SHP77 (cell line): Measurements from ENCODE around the gene OAS1.
"Not testable (repeated sequence)": the region's sequence is repeated elsewhere in the genome, so short reads cannot be mapped to it uniquely, and the experiment has no call there.

ENCODE experiments used
- DNase-seq, 2 experiments: peaks; one replicate each; lab custom pipeline; 2025; lab: John Stamatoyannopoulos, UW

OAS1 gene

DNA sequence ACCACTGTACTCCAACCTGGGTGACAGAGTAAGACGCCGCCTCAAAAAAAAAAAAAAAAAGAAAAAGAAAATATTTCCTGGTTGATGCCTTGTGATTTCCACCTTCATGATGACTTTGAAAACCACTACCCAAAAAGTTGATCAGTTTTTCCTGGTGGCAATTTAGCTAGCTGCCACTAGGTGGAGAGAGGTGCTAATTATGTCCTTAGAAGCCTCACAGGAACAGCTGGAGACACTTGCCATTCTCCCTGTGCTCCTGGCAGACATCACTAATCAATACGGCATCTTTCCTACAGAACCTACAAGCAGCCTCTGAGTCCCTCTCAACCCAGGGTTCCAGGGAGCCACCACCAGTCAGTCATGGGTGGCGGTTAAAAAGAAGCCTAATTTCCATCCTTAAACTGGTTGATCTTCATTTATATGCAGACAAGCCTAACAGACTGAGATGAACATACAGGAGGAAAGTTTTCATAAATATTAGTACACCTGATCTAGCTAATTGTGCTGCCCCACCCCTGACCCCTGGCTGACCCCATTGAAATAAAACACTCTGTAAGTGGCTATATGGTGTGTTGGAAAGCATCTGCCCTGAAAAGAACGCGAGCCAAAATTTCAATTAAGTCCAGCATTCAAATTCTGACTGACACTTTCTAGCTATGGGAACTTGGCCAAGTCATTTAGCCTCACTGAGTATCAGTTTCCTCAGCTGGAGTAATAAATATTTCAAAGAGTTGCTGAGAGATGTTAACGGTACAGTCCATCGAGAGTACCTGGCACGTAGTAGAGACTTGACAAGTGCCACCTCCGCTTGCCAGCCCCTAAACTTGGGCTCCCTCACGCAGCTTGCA, 6.2 kb upstream of the OAS1 start:
- peak; percentile 68 to 69 for DNase-seq

- DNase-seq, result peak in 1 of 2 experiments; percentile 13
Observed at GRCh38 chr12:112901271-112901670, 5.5 kb upstream of the OAS1 start.

DNA sequence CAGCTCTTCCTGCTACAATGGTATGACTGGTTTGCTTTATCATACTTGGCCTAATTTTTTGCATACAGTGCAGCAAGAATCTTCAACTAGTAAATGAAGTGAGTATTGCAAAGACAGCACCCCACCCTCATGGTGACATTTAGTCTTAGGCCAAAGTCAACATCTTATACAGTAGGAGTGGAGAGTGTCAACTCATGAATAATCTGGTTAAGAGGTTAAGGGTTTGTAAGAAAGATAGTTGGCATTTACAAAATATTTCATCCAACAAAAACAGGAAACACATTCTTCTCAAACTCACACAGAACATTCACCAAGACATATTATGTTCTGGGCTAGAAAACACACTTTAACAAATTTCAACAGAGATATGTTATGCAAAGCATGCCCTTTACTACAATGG, 2.2 kb upstream of the OAS1 start:
- no peak for DNase-seq

GRCh38 chr12:112905451-112906089, 1.2 kb upstream of the OAS1 start:
- DNase-seq, result no peak

GRCh38 chr12:112907415-112908157, 824 bp downstream of the OAS1 start:
- DNase-seq, result no peak

DNA sequence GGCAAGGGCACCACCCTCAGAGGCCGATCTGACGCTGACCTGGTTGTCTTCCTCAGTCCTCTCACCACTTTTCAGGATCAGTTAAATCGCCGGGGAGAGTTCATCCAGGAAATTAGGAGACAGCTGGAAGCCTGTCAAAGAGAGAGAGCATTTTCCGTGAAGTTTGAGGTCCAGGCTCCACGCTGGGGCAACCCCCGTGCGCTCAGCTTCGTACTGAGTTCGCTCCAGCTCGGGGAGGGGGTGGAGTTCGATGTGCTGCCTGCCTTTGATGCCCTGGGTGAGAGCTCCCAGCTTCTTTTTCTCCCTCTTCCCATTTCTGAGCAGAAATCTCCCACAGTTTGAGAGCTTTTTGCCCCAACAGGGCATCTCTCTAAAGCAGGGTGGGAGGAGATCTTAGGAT, 1.8 kb downstream of the OAS1 start:
- DNase-seq, result no peak

DNA sequence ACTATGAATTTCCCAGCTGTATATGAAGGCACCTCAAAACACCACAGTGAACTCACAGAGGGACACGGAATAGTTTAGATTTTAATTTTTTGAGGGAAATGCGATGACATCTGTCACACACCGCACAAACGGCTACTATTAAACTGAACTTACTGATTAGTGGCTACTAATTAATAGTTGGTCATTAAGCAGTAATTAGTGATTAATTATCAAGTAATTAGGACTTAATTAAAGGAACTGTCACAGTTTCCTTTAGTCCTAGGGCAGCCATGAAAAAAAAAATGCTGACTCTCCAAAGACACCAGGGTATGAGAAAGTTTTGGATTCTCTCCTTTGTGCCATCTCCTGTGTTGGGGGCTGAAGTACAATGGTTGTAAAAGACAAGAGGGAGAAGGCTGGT, 2.9 kb downstream of the OAS1 start:
- no peak for DNase-seq

- DNase-seq, result no peak
Observed at GRCh38 chr12:112913038-112913688, 6.4 kb downstream of the OAS1 start.

DNA sequence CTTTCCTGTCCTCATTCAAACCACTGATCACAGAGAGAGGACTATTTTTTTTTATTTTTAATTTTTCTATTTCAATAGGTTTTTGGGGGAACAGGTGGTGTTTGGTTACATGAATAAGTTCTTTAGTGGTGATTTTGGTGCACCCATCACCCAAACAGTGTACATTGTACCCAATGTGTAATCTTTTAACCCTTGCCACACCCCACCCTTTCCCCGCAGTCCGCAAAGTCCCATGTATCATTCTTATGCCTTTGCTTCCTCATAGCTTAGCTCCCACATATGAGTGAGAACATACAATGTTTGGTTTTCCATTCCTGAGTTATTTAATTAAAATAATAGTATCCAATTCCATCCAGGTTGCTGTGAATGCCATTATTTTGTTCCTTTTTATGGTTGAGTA, 7.1 kb downstream of the OAS1 start:
- not testable (repeated sequence) for DNase-seq

DNA sequence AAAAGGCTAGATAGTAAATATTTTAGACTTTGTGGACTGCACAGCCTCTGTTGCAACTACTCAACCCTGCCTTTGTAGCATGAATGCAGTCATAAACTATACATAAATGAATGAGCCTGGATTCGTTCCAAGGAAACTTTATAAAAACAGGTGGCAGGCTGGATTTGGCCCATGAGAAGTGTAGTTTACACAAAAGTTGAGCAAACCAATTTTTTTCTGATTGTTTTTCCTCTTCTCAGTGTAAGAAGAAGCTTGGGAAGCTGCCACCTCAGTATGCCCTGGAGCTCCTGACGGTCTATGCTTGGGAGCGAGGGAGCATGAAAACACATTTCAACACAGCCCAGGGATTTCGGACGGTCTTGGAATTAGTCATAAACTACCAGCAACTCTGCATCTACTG, 9.5 kb downstream of the OAS1 start:
- no peak for DNase-seq

DNA sequence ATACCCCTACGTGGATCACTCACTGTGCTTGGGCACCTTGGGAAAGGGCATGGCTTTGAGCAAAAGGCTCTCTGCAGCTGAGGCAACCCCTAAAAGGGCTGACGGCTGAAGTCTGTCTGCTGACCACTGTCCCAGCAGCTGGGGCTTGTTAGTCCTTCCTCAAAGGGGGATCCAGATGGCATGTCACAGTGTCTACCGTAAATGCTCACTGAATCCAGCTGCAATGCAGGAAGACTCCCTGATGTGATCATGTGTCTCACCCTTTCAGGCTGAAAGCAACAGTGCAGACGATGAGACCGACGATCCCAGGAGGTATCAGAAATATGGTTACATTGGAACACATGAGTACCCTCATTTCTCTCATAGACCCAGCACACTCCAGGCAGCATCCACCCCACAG, 12.4 kb downstream of the OAS1 start:
- no peak for DNase-seq

DNA sequence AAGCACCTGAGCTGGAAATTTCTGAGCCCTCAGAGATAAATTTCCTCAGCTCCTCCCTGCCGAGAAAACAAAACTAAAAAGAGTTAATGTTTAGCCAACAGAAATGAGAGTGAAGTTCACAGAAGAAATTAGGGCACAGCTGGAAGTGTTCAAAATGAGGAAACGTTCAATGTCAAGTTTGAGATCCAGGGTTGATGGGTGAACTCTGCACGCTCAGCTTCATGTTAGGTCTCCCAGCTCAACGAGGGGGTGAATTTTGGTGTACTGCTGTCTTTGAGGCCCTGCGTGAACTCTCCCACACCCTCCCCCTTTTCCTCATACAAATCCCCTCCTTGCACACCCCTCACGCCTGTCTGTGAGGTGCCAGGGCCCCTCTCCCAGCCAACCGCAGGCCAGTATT, 18.2 kb downstream of the OAS1 start:
- no peak for DNase-seq

GRCh38 chr12:112926416-112927033, 19.8 kb downstream of the OAS1 start:
- not testable (repeated sequence) for DNase-seq

- DNase-seq, result no peak
Observed at GRCh38 chr12:112927475-112927874, 20.7 kb downstream of the OAS1 start.

DNA sequence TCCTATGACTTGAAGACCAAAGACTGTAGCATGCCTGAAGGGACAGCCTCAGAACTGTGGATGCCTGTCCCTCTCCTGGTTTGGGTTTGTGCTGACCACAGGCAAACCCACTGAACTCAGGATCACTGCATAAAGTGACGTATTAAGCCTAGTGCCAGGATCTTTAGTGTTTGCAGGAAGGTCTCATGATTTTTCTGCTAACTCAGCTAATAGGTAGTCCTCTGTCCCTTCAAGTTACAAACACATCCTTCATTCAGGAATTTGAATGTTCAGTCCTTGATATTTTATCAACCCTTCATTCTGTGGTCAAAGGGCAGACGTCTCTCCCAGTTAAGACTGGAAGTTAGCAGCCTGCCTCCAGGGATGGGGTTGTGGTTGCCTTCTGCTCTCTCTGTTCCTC, 21.2 kb downstream of the OAS1 start:
- DNase-seq, result no peak

GRCh38 chr12:112928978-112929377, 22.2 kb downstream of the OAS1 start:
- no peak for DNase-seq

DNA sequence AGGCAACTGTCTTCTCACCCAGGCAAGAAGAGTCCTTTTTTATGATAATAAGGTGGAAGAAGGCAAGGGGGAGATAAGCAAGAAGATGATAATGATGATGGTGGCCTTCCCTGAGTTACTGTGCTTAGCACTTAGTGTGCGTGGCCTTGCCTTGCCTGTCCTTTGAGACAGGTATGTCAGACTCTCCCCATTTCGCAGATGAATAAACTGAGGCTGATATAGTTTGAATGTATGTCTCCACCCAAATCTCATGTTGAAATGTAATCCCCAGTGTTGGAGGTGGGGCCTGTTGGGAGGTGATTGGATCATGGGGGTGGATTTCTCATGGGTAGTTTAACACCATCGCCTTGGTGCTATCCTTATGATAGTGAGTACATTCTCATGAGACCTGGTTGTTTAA, 23.0 kb downstream of the OAS1 start:
- DNase-seq, result no peak

DNA sequence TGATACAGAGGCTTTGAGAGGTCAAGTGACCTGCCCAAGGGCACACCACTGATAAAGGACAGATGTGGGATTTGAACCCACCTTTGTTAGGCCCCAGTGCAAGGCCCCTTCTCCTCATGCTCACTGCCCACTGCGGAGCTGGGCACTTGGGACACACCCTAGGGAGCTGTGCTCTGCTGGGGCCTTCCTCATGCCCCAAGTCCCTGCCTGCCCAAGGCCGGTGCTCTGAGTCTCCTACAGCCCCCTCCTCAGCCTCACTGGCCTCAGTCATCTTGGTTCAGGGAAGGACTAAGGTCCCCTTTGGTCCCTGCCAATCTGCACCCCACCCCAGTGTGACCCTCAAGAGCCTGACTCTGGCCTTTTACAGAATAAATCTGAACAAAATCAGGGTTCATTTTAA, 23.6 kb downstream of the OAS1 start:
- no peak for DNase-seq

DNA sequence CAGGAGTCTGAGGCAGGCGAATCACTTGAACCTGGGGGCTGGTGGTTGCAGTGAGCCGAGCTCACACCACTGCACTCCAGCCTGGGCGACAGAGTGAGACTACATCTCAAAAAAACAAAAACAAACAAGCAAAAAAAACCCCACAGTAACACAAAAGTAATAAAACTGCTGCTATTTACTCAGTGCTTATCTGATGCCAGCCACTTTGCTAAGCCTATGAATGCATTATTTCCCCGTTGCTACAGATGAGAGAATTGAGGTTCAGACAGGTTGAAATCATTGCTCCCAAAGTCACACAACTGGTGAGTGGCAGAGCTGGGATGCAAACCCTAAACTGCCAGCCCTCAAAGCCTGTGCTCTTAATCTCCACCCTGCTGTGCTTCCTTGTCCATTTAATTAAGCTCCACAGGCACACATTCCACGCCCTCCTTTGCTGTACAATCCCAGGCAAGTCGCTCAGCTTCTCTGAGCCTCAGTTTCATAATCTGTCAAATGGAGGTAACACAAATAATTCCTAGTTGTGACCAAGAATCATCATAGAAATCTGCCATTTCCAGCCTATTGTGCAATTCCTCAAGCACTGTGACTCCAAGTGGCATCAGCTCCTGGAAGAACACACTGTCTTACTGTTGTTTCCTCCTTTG, 25.8 kb downstream of the OAS1 start:
- DNase-seq, result no peak

- no peak for DNase-seq
Observed at GRCh38 chr12:112933129-112933505, 26.4 kb downstream of the OAS1 start.

DNA sequence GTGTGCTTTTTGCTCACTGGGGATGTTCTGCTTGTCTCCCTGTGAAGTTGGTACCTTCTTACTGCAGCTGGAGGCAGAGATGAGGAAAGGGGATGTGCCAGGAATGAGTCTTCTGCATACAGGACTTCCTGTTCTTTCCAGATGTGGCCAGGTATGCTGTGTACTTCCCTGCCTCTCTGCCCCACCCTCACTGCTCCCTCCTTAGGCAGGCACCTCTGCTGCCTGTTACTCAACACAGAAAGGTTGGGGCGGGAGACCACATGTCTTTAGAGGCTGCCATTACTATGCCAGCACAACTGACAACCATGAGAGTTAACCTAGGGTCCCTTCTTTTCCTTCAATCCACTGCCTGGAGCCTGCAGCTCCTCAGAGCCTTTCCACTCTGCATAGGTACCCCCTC, 29.5 kb downstream of the OAS1 start:
- DNase-seq, result no peak

DNA sequence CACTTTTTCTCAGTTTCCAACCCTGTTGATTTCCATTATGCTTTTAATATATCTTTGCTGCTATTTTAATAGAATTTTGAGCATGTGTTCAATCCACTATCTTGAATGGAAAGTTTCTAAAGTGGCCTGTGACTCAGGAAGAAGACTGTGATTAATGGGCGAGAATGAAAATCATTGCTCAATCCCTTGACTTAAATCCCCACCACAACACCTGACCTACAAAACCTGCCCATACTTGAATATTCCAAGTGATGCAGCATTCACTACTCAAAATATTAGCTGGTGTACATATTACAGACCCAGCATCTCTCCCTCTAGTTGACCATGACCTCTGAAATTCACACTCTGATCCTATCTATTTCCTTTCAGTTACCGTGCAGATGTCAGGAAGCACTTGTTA, 30.2 kb downstream of the OAS1 start:
- no peak for DNase-seq
